HG03520 (cell line): ENCODE data around the gene STK24.

Experiments
- ATAC-seq: cut with Tn5 transposase; IDR thresholded peaks from one replicate; pipeline ENCODE4 v1.9.1; 2021; ENCODE audit warnings: mild to moderate bottlenecking, moderate library complexity; ENCODE audit not compliant: unreplicated experiment

STK24 gene

DNA sequence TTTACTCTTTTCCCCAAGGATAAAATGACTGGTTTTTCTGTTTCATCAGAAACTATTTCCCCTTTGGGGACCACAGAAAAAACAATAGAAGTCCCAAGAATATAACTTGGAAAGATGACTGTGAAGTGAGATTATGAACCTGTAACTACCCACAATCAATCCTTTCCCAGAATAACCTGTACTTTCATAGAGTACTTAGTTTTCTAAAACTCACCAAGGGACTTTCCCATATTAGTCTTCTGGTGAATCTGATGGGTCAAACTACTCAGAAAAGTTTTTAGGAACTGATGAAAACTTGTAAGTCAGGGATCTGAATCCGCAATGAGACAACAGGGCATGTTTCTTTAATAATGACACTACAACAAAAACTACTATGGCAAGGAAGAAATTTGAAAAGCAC lies 62.6 kb downstream of the STK24 start:
- no peak for ATAC-seq

DNA sequence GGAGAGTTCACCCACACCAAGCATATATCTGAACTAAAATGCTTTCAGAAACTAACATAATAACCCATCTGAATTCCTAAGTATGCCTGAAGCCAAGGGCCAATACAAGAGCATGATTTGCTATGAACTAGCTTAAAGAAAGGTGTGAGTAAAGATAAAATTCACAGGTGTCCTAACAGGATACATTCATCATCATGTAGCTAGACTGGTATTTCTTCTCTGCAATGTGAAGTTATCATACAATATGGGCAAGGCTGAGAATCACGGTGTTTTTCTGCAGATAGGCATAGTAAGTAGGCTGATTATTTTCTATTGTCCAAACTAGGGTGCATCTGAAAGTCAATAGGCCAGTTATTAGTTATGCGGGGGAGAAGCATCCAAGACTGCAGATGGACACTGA lies 63.1 kb downstream of the STK24 start:
- ATAC-seq, result no peak

DNA sequence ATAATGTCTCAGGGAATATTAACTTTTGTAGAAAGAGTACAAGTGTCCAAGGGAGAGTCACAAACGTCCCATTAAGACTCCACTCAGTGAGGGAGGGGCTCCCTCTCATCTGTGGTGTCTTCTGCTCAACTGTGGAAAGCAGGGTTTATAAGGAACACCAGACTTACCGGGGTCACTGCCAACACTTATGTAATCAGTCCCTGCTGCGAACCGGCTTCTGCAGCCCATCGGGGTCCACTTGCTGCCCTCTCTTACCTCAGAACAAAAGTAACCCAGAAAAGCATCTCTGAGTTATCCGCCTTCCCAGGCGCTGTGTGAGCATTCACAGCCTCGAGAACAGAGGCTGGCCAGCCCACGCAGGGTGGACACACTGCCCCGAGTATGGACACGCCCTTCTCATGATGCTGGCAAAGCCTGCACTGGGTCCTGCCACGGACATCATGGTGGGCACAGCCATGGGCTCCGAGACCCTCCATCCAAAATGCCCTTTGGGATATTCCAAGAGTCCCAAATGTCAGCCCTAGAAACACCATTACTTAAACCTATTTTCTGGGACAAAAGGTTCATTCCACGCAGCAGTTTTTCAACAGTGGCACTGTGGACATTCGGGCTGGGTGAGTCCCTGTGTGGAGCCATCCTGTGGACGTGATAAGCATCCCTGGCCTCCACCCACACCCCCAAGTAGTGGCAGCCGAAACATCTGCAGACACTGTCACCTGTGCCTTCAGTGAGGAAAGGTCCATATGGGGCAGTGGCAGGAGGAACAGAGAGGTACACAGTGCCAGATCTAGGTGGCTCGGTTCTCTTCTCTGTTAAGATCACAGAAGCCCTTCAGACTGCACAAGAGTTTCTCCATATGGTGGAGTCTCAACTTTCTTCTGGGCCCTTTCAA lies 63.9 kb downstream of the STK24 start:
- no peak for ATAC-seq

DNA sequence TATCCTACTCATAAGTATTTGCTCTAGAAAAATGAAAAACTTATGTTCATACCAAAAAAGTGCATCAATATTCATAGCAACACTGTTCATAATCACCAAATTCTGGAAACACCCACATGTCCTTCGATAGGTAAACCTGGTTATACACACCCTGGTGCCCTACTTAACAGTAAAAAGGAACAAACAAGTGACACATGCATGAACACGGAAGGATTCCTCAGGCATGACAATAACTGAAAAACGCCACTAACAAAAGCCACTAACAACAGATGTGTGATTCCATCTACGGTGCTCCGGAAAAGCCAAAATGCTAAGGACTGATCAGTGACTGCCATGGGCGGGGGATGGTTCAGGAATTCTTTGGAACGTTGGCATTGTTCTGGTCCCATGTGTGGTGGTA lies 65.5 kb downstream of the STK24 start:
- no peak for ATAC-seq

DNA sequence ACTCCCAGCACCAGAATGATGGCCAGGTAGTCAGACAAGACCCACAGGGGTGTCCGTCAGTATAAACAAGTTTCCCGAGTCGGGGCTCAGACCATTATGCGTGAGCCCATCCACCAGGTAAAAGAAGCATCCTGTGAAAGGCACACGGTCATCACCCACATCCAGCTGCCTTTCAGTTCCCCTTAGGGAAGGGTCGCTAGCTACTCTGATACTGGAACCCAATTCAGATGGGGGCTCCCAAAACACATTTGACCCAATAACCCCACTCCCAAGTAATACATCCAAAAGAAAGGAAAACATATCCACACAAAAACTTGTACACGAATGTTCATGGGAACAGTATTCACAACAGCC lies 66.8 kb downstream of the STK24 start:
- ATAC-seq, result no peak

DNA sequence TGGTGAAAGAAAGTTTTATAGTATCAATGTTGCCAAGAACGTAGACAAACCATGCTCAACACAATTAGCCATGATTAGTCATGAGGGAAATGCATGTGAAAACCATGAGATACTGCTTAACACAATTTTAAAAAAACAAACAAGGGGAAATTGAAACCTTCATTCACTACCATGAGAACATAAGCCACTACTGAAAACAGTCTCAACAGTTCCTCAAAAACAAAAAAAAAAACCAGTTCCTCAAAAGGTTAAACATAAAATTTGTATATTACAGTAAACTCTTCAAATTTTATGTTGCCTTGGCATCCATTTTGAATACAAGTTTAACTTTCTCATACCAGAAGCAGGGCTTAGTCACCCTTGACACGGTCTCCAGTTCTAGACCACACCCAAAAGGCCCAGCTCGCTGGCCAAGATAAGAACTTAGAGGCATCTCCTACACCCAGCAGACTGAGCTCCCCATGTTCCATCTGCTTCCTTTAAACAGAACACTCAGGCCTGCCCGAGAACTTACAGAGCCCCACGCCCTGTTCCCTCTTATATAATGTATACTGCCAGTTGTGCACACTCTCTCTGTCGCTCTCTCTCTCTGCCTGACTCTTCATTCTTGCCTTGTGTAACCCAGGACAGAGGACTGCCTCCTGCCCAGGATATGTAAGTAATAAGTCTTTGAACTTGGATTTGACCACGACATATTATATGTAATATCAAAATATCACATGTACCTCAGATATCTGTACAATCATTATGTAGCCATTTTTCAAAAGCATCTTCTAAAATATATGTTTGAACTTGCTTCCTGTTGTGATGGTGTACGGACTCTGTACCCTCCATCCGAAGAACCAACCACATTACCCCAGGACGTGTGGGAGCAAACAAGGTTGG lies 67.4 kb downstream of the STK24 start:
- ATAC-seq, result peak; percentile 42

DNA sequence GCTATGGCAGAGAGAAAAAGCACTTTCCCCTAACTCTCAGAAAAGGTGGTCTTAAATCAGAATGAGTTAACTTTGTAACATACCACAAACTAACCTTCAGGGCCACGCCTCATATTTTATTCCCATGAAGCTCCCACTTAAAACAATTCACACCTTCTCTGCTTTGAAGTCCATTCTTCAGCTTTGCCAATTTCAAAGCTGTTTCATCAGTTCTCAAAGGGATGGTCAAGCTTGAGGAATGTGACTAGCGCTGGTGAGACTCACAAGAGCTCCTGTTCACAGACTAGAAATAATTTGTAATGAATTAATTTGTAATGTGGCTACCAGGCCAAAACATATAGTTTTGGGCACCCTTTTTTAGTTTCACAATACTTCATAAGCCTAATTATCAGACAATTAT lies 68.2 kb downstream of the STK24 start:
- ATAC-seq, result no peak

DNA sequence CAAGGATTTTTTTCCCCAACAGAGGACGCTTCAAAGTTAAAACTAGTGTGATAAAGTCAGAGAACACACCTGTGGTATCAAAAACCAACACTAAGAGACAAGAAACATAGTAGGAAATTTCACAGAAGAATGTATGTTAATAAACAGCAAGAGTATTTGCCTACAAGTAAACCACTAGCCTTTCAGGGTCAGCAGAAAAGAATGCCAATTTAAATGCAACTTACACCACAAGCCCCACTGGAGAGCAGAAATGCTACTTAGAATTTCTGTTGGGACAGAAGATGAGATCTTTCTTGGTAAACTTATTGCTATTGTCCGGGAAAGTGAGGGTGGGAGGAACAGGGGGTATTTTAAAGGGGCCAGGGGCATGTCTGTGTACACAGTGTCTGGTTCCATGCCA lies 68.6 kb downstream of the STK24 start:
- no peak for ATAC-seq

DNA sequence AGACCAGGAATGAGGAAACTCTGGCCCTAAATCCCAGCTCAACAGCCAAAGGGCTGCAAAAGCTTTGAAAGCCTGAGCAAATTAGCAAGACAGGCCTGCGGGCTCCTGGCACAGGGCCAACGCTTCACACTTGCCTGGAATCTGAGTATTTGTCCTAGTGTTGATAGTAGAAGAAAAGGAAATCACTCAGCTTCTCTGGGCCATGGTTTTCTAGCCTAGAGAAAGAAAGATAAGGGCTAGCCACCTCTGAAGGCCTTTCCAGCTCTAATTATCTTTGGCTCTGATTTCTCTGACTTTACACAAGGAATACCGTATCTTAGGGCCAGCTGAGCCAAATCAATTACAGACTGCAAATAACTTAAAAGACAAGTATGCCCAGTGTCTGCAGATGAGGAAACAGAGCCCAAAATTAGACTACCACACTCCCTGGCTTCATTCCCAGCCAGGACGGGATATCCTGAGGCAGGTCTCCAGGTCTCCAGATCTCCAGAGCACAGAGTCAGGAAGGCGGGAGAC lies 69.6 kb downstream of the STK24 start:
- no peak for ATAC-seq

DNA sequence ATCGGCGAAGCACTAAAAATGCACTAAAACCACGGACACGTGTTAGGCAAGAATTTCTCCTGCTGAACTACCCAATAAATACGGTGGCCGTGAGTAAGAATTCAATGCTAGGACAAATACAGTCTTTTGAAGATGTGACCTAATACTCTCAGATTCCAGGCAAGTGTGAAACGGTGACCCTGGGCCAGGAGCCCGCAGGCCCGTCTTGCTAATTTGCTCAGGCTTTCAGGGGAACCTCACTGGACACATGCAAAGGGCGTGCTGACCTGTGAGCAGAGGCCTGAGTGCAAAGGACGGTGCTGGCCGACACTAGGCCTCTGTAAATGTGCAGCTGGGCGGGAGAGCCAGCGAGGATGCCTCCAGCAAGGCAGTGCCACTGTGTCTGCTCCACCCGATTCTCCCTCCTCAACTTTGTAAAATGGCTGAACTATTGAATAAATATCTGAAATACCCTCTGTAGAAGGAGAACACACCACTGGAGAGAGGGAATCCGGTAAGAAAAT lies 70.1 kb downstream of the STK24 start:
- ATAC-seq, result no peak

DNA sequence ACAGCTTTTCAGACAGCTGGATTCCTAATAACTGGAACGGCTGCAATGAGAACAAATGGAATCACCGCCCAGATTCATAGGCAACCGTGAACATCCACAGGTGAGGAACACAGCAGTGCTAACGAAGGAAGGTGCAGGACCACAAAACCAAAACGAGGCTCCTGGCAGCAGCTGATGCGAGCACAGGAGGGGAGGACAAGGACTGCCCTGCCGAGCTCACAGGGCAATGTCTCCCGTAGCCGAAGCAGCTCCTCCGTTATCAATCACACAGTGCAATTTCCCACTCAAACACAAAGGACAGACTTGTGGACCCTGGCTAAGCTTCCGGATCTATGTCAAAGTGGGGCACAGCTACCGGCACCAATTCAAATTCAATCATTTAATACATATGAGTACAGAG lies 70.6 kb downstream of the STK24 start:
- ATAC-seq, result no peak

DNA sequence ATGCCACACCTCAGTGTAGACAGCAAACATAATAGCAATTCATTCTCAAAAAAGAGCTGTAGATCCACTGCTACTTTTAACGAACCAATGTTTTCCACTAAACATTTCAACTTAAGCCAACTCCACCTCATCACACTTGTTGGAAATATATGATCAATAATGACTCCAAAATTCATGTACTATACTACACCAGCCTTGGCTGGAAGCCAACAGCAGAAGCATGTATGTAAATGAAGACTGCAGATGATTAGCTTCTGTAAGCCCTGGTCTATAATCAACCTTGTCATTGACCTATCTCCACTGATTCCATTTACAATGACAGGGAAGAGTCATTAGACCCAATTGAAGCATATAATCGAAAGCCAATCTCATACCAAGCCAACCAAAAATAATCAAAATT lies 71.7 kb downstream of the STK24 start:
- ATAC-seq, result no peak

DNA sequence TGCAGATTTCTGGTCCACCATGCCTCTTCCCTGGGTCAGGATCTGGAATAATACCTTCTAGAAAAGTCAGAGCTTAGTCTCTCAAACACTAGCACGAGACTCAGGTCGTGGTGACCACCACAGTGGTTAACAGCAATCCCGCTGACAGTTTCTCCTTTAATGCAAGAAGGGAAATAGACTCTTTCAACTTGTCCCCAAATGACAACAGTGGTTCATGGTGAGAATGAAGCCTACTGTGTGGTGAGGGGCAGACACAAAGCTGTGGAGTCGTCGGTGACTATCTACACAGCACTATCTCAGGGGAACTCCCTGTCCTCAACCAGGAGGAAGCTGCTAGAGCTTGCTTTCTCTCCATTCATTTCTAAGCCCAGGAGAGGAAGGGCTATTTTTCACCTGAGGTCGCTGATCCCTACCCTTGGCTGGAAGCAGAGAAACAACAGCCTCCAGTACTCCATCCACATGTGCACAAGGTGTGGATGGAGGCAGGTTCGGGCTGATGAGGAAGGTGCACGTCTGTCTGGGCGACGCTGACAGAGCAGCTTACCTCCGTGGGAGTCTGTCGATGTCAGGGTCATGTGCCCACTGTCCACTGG lies 72.4 kb downstream of the STK24 start:
- peak; percentile 45 for ATAC-seq

DNA sequence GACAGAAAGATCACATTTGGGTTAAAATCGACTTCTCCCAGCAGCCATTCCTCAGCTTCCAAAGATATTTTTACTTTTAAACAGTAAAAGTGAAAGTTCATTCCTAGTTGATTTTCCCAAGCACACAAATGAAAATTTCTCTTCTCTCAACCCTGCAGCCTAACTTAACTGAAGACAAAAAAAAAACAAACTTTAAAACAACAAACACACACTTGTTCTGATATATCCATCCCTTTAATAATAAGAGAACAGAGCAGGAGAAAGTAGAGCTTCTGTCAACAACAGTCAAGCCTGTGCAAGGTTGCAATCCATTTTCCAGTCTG lies 72.9 kb downstream of the STK24 start:
- no peak for ATAC-seq

DNA sequence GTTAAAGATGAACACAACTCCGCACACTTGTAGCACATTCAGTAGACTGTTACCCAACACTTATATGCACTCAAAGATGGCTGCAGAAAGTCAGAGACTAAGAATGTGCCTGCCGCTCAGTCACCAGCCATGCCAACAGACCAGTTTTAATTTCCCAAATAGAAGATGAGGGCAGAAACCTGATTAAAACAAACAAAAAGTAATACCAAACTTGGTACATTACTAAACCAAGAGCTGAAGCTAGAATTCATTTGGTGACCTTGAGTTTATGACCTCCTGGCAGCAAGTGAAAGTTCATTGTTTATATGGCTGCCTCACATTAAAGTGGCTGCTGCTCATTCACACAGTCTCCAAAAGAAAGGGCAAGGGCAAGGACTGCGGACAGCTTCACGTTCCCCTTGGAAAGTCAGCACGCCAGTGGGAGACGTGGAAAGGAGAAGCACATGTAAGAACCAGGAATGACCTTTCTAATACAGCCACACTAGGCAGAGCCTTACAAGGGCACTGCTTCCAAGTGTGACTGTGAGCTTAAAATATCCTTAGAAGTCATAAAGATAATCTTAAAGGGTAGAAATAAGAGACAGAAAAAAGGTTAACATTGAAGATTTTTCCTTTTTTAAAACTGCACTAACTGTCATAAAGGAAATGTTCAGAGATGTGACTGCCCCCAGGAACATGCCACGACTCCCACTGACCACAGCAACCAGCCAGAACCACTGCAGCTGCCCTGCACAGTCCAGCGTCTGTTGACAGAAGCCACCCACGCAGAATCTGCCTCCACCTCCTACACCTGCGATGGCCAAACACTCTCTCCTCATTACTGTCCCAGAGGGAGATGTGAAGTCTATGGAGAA lies 73.5 kb downstream of the STK24 start:
- no peak for ATAC-seq

DNA sequence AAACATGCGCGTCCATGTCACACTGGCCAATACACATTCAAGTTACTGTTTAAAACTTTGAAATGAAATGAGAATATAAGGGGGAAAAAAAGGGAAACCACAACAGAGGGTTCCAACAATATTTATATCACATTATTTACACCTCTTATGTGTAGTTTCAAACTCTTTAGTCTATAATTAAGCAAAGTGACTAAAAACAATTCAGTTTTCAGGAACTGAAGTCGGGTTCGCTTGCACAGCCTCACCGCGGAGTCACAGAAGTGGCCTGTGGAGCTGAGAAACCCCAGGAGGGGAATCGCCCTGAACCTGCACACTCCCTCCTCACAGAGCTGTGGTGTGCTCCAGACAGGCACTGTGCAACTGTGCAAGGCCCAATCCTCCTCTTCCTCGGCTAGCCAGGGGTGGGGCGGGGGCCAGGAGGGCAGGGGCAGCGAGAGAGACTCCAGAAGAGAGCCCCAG lies 75.9 kb downstream of the STK24 start:
- peak; percentile 67 for ATAC-seq

DNA sequence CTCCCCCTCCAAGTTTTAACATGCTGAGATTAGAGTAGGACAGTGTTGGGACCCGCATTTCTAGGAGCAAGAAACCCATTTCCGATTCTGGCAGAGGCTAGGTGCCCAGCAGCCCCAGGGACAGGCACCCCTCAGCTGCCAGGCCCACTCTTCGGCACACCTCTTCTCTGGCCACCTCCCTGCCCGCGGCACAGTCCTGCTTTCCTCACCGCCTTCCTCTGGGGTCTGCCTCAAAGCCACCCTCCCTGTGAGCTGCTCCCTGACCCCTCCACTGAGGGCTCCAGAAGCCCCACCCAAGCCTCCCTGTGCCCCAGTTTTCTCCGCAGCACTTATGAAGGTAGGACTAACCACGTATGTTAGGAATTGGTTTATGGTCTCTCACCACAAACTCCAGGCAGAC lies 79.9 kb downstream of the STK24 start:
- ATAC-seq, result no peak

DNA sequence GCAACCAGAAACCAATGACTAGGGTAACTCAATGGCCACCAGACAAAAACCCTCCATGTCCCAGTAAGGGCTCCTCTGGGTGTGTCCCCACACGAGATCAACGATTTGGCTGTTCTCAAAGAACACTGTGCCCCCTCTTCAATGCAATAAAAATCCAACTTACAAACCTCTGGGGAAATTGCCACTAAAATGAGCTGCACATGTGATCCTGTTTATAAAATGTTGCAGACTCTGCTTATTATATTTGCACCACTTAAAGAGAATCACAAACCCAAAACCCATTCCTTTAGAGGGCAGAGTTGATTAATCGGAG lies 80.5 kb downstream of the STK24 start:
- no peak for ATAC-seq

DNA sequence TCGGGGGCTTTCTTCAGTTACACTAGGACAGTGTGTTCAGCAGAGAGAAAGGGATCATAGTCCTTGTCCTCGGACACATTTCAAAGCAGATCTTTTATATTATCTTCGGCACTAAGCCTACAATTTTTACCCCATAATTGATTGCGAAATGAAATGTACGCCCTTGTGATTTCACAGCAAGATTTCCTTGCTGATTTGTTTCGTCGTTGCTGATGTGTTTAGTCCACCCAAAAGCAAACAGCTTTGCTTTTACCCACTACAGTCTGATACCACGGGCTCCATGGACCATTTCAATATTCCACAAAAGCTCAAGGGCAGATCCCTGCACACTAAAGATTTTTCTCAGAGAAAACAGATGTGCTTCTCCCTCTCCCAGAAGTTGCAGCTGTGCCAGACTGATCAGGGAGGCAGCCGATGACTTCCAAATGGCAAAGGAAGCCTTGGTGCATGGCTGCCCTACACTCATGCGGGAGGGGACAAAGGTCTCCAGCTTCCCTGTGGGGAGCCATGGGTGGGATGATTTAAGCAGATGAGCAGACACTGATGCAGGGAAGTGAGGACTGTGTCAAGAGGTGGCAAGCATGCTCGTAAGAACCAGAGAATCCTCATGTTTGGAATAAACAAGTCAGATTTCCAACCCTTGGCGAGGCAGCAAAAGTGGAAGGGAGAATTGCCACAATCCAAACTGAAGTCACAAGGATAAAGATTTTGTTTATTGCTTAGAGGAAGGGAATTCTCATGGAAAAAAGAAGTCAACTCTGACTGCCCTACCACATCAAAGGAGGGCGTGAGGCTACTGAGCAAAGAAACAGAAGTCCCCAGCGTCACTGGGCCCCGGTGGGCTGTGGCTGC lies 81.1 kb downstream of the STK24 start:
- ATAC-seq, result no peak

DNA sequence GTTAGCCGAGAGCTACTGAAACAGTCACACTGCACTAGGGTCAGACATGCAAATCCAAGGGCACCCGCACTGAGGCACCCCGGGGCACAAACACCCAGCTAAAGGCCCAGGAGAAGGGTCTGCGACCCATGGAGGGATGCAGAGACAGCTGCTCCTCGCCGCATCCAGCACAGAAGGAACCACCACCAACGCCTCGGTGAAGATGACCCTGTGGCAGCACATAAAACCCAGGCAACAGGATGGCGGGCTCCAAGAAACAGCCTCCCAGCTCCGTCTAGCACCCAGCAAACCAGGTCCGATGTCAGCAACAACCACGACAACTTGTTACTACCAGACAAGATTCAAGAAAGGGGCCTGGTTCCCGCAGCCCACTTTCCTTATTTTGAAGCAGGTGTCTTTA lies 82.1 kb downstream of the STK24 start:
- ATAC-seq, result no peak
